Motor neuron (in vitro differentiated cells): ENCODE results near the gene PIEZO1. TPM values are rescaled to one million over a fixed set of nuclear protein-coding genes. Genes with fewer than 3 reads are reported as not detected.
A peak's percentile ranks its signal among the peaks of the same experiment; 100 is the strongest.

Experiments used
- ATAC-seq, 8 experiments: fragments of 200-7000 bp; cut with Tn5 transposase; replicated peaks in 6 of 8; 2 replicates each; pipeline ENCODE4 v1.8.0; 2021; ENCODE audit warnings: mild to moderate bottlenecking in 8 of 8, moderate library complexity in 8 of 8
- H3K27ac ChIP-seq, 2 donors: fragments of 250-450 bp; sonication (Bioruptor Pico); 2 replicates each; pipeline ENCODE4 v1.9.0; 2021; ENCODE audit warnings: antibody characterized with exemption in 2 of 2, mild to moderate bottlenecking in 2 of 2, moderate library complexity in 1 of 2
- H3K4me1 ChIP-seq, 2 donors: fragments of 250-450 bp; sonication (Bioruptor Pico); replicated peaks in 1 of 2; 2 replicates each; pipeline ENCODE4 v1.6.1; 2021; ENCODE audit warnings: antibody characterized with exemption in 2 of 2, mild to moderate bottlenecking in 2 of 2, moderate library complexity in 1 of 2
- H3K4me3 ChIP-seq, 5 donors: fragments of 250-450 bp; sonication (Bioruptor Pico); 2 replicates each; pipeline ENCODE4 v1.9.0; 2021; ENCODE audit warnings: antibody characterized with exemption in 5 of 5, mild to moderate bottlenecking in 5 of 5, moderate library complexity in 4 of 5
- WGBS, 10 experiments: fragments of 450-650 bp; shearing (Covaris generic); methylation state at CpG; one replicate each; pipeline ENCODE4 v1.0.0; 2022; 5-methylcytosine and 5-hydroxymethylcytosine counted together
- in situ Hi-C, 9 experiments: fragments of 400-800 bp; cut with MboI; loops; one replicate each; pipeline ENCODE4 v1.15.0; 2021; ENCODE audit warnings: low sequenced_read_pairs in 9 of 9, low pct_unique_long_range_greater_than_20kb in 2 of 9; ENCODE audit not compliant: unreplicated experiment in 9 of 9
- total RNA-seq, 8 experiments: library from RNA; unstranded; fragments of 300-600 nt; gene quantifications; 2 replicates each; pipeline versions ENCODE4 v1.2.3 to v1.2.4, GENCODE V29; 2022

Gene PIEZO1
- total RNA-seq, 8 experiments from 2014 or later = 2.2 to 163 (median 22.9) TPM

DNA sequence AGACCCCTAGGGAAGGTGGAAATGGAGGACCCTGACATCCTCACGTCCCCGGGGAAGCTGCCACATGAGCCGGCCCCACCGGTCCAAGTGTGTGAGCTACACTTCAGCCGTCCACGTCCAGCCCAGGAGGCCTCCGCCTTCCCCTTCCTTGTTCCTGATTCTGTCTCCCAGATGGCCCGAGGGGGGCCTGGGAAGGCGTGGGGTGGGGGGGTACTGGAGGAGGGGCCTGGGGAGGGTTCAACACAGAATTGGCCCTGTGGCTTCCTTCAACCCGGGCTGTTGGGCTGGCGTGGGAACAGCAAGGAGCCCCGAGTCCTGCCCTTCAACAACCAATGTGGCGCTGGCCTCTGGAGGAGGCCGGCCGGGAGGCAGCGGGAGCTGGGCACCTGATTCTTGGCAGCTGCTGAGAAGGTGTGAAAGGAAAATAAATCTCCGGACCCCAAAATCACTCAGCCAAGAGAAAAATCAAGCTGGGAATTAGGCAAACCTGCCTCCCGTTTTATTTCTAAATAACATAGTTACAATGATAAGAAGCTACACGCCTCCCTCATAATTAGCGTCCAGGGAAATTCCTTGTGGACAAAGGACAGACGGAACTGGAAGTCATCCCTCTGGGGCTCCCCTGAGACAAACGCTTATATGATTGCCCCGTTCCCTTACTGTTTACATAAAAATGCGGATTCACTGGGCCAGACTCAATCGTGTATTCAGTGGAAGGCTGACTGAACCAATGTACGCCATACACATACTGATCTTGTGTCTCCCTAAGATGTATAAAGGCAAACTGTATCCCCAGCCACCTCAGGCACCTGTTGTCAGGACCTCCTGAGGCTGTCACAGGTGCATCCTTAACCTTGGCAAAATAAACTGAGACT is 28.5 kb upstream of the PIEZO1 start:
- Histone ChIP-seq H3K4me1 (peaks cover 9 to 21% of the 10 kb centered on the region in 2 donors), H3K4me3 (no peak overlapping the region), H3K27ac (no peak overlapping the region)
- 30 to 86% (median 64%) methylated on average over 1 to 11 of the region's 26 CpGs; no CpG with 5 or more reads in 2 of the 10 experiments for WGBS, 10 experiments
- ATAC-seq = no peak
- in situ Hi-C loops = loop anchor here in 1 of 9 experiments (25.0 kb wide), 1 partner anchor 349 kb away; the partner anchor contains the start of gene CDH15

DNA sequence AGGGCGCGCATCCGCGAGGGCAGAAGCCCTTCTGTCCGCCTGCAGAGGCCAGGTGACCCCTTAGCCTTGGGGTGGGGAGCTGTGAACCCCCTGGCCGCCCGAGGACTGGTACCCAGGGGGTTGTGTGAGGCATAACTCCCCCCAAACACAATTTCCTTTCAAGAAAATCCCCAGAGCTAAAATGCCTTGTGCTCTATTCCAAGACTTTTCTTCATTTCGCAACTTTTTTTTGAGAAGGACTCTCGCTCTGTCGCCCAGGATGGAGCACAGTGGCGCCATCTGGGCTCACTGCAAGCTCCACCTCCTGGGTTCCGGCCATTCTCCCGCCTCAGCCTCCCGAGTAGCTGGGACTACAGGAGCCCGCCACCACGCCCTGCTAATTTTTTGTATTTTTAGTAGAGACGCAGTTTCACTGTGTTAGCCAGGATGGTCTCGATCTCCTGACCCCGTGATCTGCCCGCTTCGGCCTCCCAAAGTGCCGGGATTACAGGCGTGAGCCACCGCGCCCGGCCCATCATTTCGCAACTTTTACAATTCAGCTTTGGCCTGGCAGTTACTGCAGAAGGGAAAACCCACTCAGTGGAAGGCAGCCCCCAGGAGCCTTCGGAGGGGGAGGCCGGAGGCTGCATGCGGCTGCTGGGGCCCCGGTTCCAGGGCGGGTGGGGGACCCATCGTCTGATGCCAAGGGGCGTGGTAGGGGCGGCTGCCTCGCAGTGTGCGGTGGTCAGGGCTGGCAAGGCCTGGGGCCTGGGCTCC is 27.7 kb upstream of the PIEZO1 start:
- peak in 2 of 8 experiments; percentile 1 to 2 for ATAC-seq
- peaks cover 9 to 21% of the 10 kb centered on the region in 2 donors for H3K4me1 ChIP-seq
- in situ Hi-C loops = loop anchor here in 1 of 9 experiments (25.0 kb wide), 1 partner anchor 350 kb away; the partner anchor contains the start of gene CDH15
- 0 to 77% (median 65%) methylated on average over 1 to 15 of the region's 37 CpGs; no CpG with 5 or more reads in 3 of the 10 experiments for WGBS, 10 experiments
- H3K27ac ChIP-seq = peak overlapping the region; percentile 24 to 88
- H3K4me3 ChIP-seq = peak overlapping the region; percentile 65 to 94 (median 76)

DNA sequence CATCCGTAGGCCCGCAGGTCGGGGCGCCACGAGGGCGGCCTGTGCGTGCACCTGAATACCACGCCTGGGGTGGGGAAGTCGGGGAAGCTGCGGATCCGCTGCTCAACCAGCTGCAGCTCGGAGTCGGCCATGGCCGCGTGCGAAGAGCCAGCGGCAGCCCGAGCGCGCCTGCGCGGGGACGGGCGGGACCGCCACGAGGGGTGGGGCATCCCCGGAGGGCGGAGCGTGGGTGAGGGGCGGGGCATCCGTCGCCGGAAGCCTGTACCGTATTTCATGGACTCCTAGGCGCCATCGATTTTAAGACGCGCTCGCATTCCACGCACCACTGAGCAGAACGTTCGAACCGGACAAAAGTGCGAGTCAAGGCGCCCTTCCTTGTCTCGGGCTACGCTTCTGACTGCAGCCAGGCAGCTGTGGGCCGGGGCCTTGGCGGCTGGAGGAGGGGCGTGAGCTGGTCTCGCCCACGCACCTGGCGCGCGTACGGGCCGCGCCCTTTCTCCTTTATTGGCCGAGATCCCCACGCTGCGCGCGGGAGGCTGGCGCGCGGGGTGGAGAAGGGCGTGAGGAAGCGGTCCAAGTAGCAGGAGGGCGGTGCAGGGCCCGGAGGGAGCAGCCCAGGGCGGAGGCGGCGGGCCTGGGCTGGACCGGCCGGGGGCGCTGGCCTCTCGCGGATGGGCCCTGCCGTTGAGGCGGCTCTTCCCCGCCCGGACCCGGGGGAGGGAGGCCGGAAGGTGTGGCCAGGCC is 26.9 kb upstream of the PIEZO1 start, which contains the start of gene APRT:
TSS of gene APRT (minus strand) at position 160 of the 744 bp plus-strand sequence. CDS start at position 131, 29 bp downstream.
- Histone ChIP-seq H3K27ac (peak within 1 kb of the TSS; percentile 82 to 88), H3K4me3 (peak within 1 kb of the TSS; percentile 65 to 94 (median 76)), H3K4me1 (peaks cover 9 to 21% of the 10 kb centered on the region in 2 donors)
- 0% methylated on average over 1 of the region's 84 CpGs; no CpG with 5 or more reads in 8 of the 10 experiments for WGBS, 10 experiments
- ATAC-seq = peak; percentile 62 to 83 (median 74)
- in situ Hi-C loops = loop anchor here in 1 of 9 experiments (25.0 kb wide), 1 partner anchor 350 kb away; the partner anchor contains the start of gene CDH15

DNA sequence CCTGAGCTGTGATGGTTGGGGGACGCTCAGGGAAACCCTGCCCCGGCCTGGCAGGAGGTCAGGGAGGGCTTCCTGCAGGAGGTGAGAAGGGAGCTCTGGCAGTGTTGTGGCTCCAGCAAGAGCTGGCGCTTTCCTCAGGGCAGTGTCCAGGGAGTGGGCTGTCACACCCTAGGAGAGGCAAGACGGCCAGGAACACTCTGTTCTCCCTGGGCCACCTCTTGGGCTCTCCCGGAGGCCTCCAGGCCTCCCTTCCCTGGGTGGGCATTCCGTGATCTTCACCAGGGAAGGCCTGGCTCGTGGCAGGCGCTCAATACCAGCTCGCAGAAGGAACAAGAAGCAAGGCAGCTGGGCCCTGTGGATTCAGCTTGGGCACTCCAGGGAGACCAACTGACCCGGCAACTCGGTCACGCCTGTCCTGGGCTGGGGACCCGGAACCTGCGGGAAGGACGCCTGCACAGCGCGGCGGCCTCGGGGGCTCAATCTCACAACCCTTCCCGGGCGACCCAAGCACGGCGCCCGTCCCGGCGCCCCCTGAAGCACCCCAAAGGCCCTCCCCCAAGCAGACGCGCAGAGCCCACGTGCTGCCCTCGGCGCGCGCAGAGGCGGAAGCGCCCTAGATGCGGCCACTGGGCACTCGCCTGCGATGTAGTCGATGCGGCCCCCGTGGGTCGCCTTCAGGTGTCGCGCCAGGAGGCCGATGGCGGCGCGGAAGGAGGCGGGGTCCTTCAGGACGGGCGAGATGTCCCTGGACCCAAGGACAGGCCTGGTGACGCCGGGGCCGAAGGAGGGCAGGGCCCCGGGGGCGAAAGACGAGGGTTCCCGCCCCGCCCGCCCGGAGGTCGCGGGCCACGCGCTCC is 26.1 kb upstream of the PIEZO1 start:
- in situ Hi-C loops = loop anchor here in 1 of 9 experiments (25.0 kb wide), 1 partner anchor 351 kb away; the partner anchor contains the start of gene CDH15

DNA sequence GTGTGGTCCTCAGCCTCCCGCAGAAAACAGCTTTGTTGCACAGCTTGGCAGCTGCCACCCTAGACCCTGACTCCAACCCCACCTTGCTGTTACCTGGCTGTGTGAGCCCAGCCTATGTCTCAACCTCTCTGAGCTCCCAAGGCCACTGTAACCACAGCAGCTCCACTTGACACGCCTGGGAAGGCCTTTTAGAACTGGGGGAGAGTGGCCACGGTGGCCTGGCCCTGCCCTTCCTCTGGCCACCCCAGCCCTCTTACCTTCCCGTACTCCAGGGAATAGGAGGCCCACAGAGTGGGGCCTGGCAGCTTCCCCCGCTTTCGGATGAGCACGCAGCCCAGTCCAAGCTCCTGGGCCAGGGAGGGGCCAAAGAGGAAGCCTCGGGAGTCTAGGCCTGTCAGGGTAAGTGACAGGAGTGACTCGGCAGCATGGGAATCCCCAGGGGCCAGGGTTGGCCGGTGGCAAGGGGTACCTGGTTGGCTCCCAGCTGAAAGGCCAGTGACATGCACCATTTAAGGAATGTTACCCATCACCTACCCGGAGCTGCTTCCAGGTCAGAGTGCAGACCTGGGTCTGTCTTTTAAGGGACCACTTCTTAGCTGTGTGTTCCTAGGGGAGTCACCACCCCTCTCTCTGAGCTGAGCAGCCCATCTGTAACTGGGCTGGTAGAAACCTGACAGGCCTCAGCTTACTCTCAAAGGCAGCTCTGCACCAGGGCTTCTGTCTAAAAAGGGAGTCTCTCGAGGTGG is 25.3 kb upstream of the PIEZO1 start:
- Histone ChIP-seq H3K4me1 (peaks cover 9 to 21% of the 10 kb centered on the region in 2 donors), H3K4me3 (peak overlapping the region; percentile 65 to 94 (median 76)), H3K27ac (peak overlapping the region in 1 of 2 donors; percentile 88)
- in situ Hi-C loops = loop anchor here in 1 of 9 experiments (25.0 kb wide), 1 partner anchor 352 kb away; the partner anchor contains the start of gene CDH15
- ATAC-seq = no peak
- WGBS, 10 experiments = 0 to 67% (median 33%) methylated on average over 1 to 3 of the region's 12 CpGs; no CpG with 5 or more reads in 6 of the 10 experiments

More for the DNA sequence above, 26.1 kb upstream of the PIEZO1 start:
- Histone ChIP-seq H3K4me3 (peak overlapping the region; percentile 65 to 94 (median 76)), H3K27ac (peak overlapping the region; percentile 82 to 88), H3K4me1 (peaks cover 9 to 21% of the 10 kb centered on the region in 2 donors)
- peak; percentile 50 to 85 (median 78) for ATAC-seq
- WGBS, 10 experiments = 0 to 17% (median 0%) methylated on average over 1 to 5 of the region's 65 CpGs; no CpG with 5 or more reads in 4 of the 10 experiments

DNA sequence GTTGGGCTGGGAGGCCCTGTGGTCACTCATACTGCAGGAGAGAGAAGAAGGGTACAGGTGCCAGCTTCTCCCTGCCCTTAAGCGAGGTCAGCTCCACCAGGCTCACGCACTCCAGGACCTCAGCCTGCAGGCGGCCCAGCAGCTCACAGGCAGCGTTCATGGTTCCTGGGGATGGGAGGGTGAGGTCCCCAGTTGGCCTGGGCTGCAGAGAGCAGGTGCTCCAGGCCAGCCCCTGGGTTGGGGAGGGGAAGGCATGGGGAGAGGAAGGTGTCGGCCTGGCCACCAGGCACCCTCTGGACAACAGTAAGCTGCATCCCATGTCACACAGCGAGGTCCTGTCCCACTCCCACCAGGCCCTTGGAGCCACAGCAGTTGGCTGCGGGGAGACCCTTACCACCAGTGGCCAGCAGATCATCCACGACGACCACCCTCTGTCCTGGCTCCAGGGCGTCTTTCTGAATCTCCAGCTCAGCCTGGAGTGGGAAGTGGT is 24.7 kb upstream of the PIEZO1 start:
- in situ Hi-C loops = loop anchor here in 1 of 9 experiments (25.0 kb wide), 1 partner anchor 353 kb away; the partner anchor contains the start of gene CDH15
- no peak for ATAC-seq

DNA sequence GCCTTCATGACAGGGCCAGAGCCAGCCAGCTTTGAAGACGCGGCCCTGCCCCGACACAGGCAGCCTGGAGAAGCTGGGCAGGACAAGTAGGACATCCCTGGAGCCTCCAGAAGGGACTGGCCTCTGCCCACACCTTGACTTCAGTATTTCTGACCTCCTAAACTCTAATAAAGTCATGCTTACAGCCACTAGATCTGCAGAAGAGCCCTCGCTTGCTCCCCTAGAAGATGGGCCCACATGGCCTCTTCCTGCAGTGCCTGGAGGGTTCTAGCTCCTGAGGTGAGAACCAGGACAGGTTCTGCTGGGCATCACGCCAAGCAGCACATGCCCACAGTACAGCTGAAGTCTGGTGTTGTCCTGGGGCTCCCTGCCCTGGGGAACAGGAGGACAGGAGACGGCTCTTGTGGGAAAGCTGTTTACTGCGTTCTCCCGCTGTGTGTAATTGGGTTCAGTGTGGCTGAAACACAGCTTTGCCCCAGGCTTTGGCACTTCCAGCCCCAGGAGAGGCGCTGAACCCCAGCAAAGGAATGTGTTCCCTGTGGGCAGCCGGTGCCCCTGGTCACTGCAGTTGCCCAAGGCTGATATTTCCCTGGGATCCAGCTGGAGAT is 24.2 kb upstream of the PIEZO1 start:
- no peak overlapping the region for H3K27ac ChIP-seq
- H3K4me1 ChIP-seq = peaks cover 15 to 33% of the 10 kb centered on the region in 2 donors
- in situ Hi-C loops = loop anchor here in 1 of 9 experiments (25.0 kb wide), 1 partner anchor 353 kb away; the partner anchor contains the start of gene CDH15
- no peak for ATAC-seq
- 60 to 100% (median 93%) methylated on average over 1 to 6 of the region's 10 CpGs; no CpG with 5 or more reads in 4 of the 10 experiments for WGBS, 10 experiments
- no peak overlapping the region for H3K4me3 ChIP-seq

More for the DNA sequence above, 24.7 kb upstream of the PIEZO1 start:
- H3K4me1 ChIP-seq = peaks cover 15 to 27% of the 10 kb centered on the region in 2 donors
- H3K27ac ChIP-seq = no peak overlapping the region
- 80 to 100% (median 94%) methylated on average over 1 to 3 of the region's 10 CpGs; no CpG with 5 or more reads in 7 of the 10 experiments for WGBS, 10 experiments
- H3K4me3 ChIP-seq = no peak overlapping the region

DNA sequence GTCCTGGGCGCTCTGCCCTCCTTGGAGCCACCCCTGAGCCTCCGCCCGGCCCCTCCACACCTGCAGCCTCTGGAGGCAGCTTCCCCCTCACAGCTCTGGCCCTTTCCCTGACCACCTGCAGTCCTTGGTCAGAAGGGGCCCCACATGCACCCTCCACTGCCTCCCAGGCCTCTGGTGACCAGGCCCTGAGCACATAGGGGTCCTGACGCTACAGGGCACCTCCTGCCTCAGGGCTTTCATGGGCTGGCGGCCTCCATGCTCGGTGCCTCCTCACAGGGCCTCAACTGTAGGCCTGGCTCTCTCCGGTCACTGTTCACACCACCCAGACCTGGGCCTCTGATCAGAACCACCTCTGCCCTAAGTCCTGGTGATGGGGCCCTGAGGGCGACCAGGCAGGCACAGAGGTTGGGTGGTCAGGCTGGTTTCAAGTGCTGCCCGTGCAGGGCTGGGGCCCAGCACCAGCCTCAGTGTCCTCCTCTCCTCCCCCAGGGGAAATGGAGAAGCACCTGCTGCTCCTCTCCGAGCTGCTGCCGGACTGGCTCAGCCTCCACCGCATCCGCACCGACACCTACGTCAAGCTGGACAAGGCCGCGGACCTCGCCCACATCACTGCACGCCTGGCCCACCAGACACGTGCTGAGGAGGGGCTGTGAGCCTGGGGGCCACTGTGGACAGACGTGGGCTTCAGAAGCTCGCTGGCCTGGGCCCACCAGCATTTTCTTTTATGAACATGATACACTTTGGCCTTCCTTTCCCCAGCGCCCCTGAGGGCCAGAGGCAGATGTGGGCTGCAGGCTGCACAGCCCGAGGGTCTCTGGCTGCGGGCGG is 22.8 kb upstream of the PIEZO1 start:
- Histone ChIP-seq H3K4me3 (no peak overlapping the region), H3K27ac (no peak overlapping the region), H3K4me1 (peaks cover 15 to 24% of the 10 kb centered on the region in 2 donors)
- no peak for ATAC-seq
- in situ Hi-C loops = loop anchor here in 1 of 9 experiments (25.0 kb wide), 1 partner anchor 354 kb away; the partner anchor contains the start of gene CDH15
- 100% methylated on average over 1 to 4 of the region's 26 CpGs; no CpG with 5 or more reads in 6 of the 10 experiments for WGBS, 10 experiments

DNA sequence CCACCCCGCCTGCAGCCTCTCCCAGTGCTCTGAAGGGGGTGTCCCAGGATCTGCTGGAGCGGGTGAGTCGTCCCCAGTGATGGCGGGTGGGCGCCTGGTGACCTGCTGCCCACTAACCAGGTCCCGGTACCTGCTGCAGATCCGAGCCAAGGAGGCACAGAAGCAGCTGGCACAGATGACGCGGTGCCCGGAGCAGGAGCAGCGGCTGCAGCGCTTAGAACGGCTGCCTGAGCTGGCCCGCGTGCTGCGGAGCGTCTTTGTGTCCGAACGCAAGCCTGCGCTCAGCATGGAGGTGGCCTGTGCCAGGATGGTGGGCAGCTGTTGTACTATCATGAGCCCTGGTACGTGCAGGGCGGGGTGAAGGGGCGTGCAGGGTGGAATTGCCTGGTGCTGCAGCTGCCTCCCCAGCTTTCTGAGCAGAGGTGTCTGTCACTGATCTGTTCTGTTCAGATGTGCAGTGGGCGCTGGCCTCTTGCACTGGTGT is 22.2 kb upstream of the PIEZO1 start:
- 90 to 98% (median 92%) methylated on average over 2 to 13 of the region's 24 CpGs; no CpG with 5 or more reads in 7 of the 10 experiments for WGBS, 10 experiments
- in situ Hi-C loops = loop anchor here in 1 of 9 experiments (25.0 kb wide), 1 partner anchor 355 kb away; the partner anchor contains the start of gene CDH15
- Histone ChIP-seq H3K4me3 (no peak overlapping the region), H3K27ac (no peak overlapping the region), H3K4me1 (peaks cover 15 to 28% of the 10 kb centered on the region in 2 donors)
- ATAC-seq = no peak
